Astrocyte (in vitro differentiated cells and primary cell): ENCODE measurements around the gene CLMP.

Source experiments
- CTCF ChIP-seq: IDR thresholded peaks from 2 replicates; pipeline ENCODE4 v1.5.1; 2011; ENCODE audit warnings: low read depth, mild to moderate bottlenecking, inconsistent platforms, low read length, moderate library complexity; ENCODE audit not compliant: insufficient read depth
- EZH2 ChIP-seq: IDR thresholded peaks from 2 replicates; pipeline ENCODE4 v1.6.1; 2012; ENCODE audit warnings: mild to moderate bottlenecking, low read length, inconsistent platforms; ENCODE audit not compliant: insufficient read depth

GRCh38 chr11:123187248-123187647, 7.8 kb downstream of the CLMP start:
- TF ChIP-seq CTCF (no peak), EZH2 (no peak)
